HepG2 (cell line): Measurements from ENCODE around the gene ARMC10. TPM values are rescaled to one million over a fixed set of nuclear protein-coding genes. Genes with fewer than 3 reads are reported as not detected.

ENCODE experiments used
- HNRNPLL ChIP-seq: fragments of 200-400 bp; formaldehyde crosslinking; IDR thresholded peaks from 2 replicates; pipeline ENCODE4 v1.6.1; 2017; ENCODE audit warnings: mild to moderate bottlenecking, low read depth, low read length; ENCODE audit not compliant: poor library complexity, severe bottlenecking
- IKZF4 ChIP-seq: sonication (generic); formaldehyde crosslinking; IDR thresholded peaks from 2 replicates; pipeline ENCODE4 v1.5.1; 2020; ENCODE audit warnings: borderline replicate concordance, mild to moderate bottlenecking, low read depth, missing genetic modification reagents; ENCODE audit errors: not compliant biosample characterization
- TIGD3 ChIP-seq: sonication (generic); formaldehyde crosslinking; IDR thresholded peaks from 2 replicates; pipeline ENCODE4 v1.5.1; 2020; ENCODE audit warnings: mild to moderate bottlenecking, missing genetic modification reagents, borderline replicate concordance
- TP53 ChIP-seq: sonication (generic); formaldehyde crosslinking; conservative IDR thresholded peaks from 2 replicates; pipeline ENCODE4 v1.4.0; 2020; ENCODE audit warnings: missing genetic modification reagents
- XBP1 ChIP-seq: sonication (generic); formaldehyde crosslinking; IDR thresholded peaks from 2 replicates; pipeline ENCODE4 v1.5.0; 2020; ENCODE audit warnings: missing genetic modification reagents
- YEATS2 ChIP-seq: sonication (generic); formaldehyde crosslinking; IDR thresholded peaks from 2 replicates; pipeline ENCODE4 v1.4.0; 2020; ENCODE audit warnings: missing genetic modification reagents, borderline replicate concordance
- ZBTB10 ChIP-seq: sonication (generic); formaldehyde crosslinking; IDR thresholded peaks from 2 replicates; pipeline ENCODE4 v1.4.0; 2020; ENCODE audit warnings: missing genetic modification reagents, borderline replicate concordance
- ZBTB40 ChIP-seq, 2 experiments: fragments of 450-650 bp in 1 of 2; sonication (generic) in 1 of 2; formaldehyde crosslinking in 1 of 2; IDR thresholded peaks; 2 replicates each; pipeline versions ENCODE4 v1.6.1 to v1.8.0; 2016 to 2022; ENCODE audit warnings: antibody characterized with exemption in 1 of 2, mild to moderate bottlenecking in 1 of 2, missing genetic modification reagents in 1 of 2
- ZNF281 ChIP-seq: sonication (generic); formaldehyde crosslinking; IDR thresholded peaks from 2 replicates; pipeline ENCODE4 v1.4.0; 2020; ENCODE audit warnings: missing genetic modification reagents, borderline replicate concordance
- ZNF879 ChIP-seq: sonication (generic); formaldehyde crosslinking; IDR thresholded peaks from 2 replicates; pipeline ENCODE4 v1.8.1; 2023; ENCODE audit warnings: missing genetic modification reagents
- polyA plus RNA-seq, 8 experiments: library from polyadenylated mRNA; depleted of rRNA in 3 of 8; stranded (reverse) in 7 of 8; unstranded in 1 of 8; fragments of >200 nt; fragmentation: Illumina TruSeq in 4 of 8; extraction: Trizol in 4 of 8; gene quantifications; 2 replicates each; pipeline versions ENCODE4 v1.2.1 to v1.2.3, GENCODE V29; 2011 to 2016; ENCODE audit warnings: low read depth in 4 of 8, missing spikeins in 1 of 8, mixed read lengths in 1 of 8; ENCODE audit not compliant: insufficient read depth in 1 of 8
- total RNA-seq, 5 experiments: library from RNA; depleted of rRNA; stranded (reverse); fragments of >200 nt; fragmentation: Illumina TruSeq; extraction: Trizol; gene quantifications; 2 replicates each; pipeline ENCODE4 v1.2.3, GENCODE V29; 2016; ENCODE audit warnings: low read depth in 1 of 5

Gene ARMC10
- total and polyA plus RNA-seq, 2 of the 13 experiments (the other 11 are each of a cell fraction or from before 2014, with no cell fraction given), result 11.3 to 23.7 TPM

- no peak for TF ChIP-seq ZBTB40 (IDR thresholded peaks at IDR 0.05)
- TF ChIP-seq ZBTB40 (CRISPR knock-in tag; IDR thresholded peaks at IDR 0.05), result no peak
- TF ChIP-seq TP53, result no peak
- peak; percentile 69 for TF ChIP-seq ZBTB10 (CRISPR knock-in tag)
- no peak for TF ChIP-seq XBP1
- TF ChIP-seq YEATS2 (CRISPR knock-in tag), result no peak; the same call in 1 of the 2 replicates
- TF ChIP-seq TIGD3 (CRISPR knock-in tag), result no peak
- no peak for TF ChIP-seq IKZF4 (CRISPR knock-in tag)
- no peak for TF ChIP-seq ZNF879
- TF ChIP-seq ZNF281 (CRISPR knock-in tag), result no peak
- peak; percentile 73 for TF ChIP-seq HNRNPLL
Measured at GRCh38 chr7:103074519-103075336, at the start of gene ARMC10, which contains the start of gene FBXL13 (continued).
